ENCODE measurements around the gene PRR20G. TPM values are rescaled to one million over a fixed set of nuclear protein-coding genes. Genes with fewer than 3 reads are reported as not detected.
"Not testable (repeated sequence)": the region's sequence is repeated elsewhere in the genome, so short reads cannot be mapped to it uniquely, and the experiment has no call there.

PRR20G gene
- not detected for total RNA-seq
- long read RNA-seq, result 0 reads

- DNase-seq (no peak), ATAC-seq (ENCODE audit: poor library complexity) (no peak)
These were observed at the start of gene PRR20G for GRCh38 chr3:127287840-127288239. TSS of gene PRR20G (minus strand) at chr3:127288046. CDS start at chr3:127287365, 681 bp downstream.

GRCh38 chr3:127337001-127337400 lies 49.2 kb upstream of the PRR20G start:
- no peak for ATAC-seq (ENCODE audit: poor library complexity)
- intact Hi-C loops (cut with DNase I), result no loop called here

More at GRCh38 chr3:127287840-127288239, at the start of gene PRR20G:
- intact Hi-C loops (cut with DNase I), result no loop called here

GRCh38 chr3:127336101-127336500 lies 48.3 kb upstream of the PRR20G start:
- ATAC-seq (ENCODE audit: poor library complexity), result no peak
- no peak for DNase-seq
- intact Hi-C loops (cut with DNase I), result no loop called here

More at GRCh38 chr3:127337001-127337400, 49.2 kb upstream of the PRR20G start:
- DNase-seq, result no peak

- no peak for ATAC-seq (ENCODE audit: poor library complexity)
- no peak for DNase-seq
- intact Hi-C loops (cut with DNase I), result no loop called here
These were observed 42.5 kb upstream of the PRR20G start for GRCh38 chr3:127330385-127330784.

- ATAC-seq (ENCODE audit: poor library complexity) (no peak), DNase-seq (no peak)
- intact Hi-C loops (cut with DNase I), result no loop called here
These were observed 41.9 kb upstream of the PRR20G start for GRCh38 chr3:127329631-127330285.

- intact Hi-C loops (cut with DNase I), result no loop called here
- DNase-seq (no peak), ATAC-seq (ENCODE audit: poor library complexity) (no peak)
These were observed 40.6 kb upstream of the PRR20G start for GRCh38 chr3:127328421-127328820.

GRCh38 chr3:127326341-127326740 lies 38.5 kb upstream of the PRR20G start:
- DNase-seq (no peak), ATAC-seq (ENCODE audit: poor library complexity) (no peak)
- intact Hi-C loops (cut with DNase I), result no loop called here

- peak; percentile 64 for DNase-seq
- no peak for ATAC-seq (ENCODE audit: poor library complexity)
- intact Hi-C loops (cut with DNase I), result no loop called here
These were observed 37.7 kb upstream of the PRR20G start for GRCh38 chr3:127325629-127325961.

- DNase-seq (no peak), ATAC-seq (ENCODE audit: poor library complexity) (no peak)
- intact Hi-C loops (cut with DNase I), result no loop called here
These were observed 37.2 kb upstream of the PRR20G start for GRCh38 chr3:127324913-127325628.

GRCh38 chr3:127324076-127324475 lies 36.2 kb upstream of the PRR20G start:
- intact Hi-C loops (cut with DNase I), result no loop called here
- ATAC-seq (ENCODE audit: poor library complexity) (no peak), DNase-seq (no peak)

- DNase-seq (no peak), ATAC-seq (ENCODE audit: poor library complexity) (peak; percentile 34)
- intact Hi-C loops (cut with DNase I), result no loop called here
These were observed 35.7 kb upstream of the PRR20G start for GRCh38 chr3:127323581-127323980.

- intact Hi-C loops (cut with DNase I), result no loop called here
- DNase-seq, result no peak
- ATAC-seq (ENCODE audit: poor library complexity), result no peak
These were observed 33.5 kb upstream of the PRR20G start for GRCh38 chr3:127321371-127321770.

- DNase-seq (no peak), ATAC-seq (ENCODE audit: poor library complexity) (no peak)
- intact Hi-C loops (cut with DNase I), result no loop called here
These were observed 32.8 kb upstream of the PRR20G start for GRCh38 chr3:127320529-127321121.

- peak; percentile 93 for ATAC-seq (ENCODE audit: poor library complexity)
- intact Hi-C loops (cut with DNase I), result no loop called here
- DNase-seq, result no peak
These were observed 28.8 kb upstream of the PRR20G start for GRCh38 chr3:127316685-127317084.

- no peak for DNase-seq
- intact Hi-C loops (cut with DNase I), result no loop called here
- ATAC-seq (ENCODE audit: poor library complexity), result no peak
These were observed 25.0 kb upstream of the PRR20G start for GRCh38 chr3:127312818-127313217.

- DNase-seq; ATAC-seq (ENCODE audit: poor library complexity); intact Hi-C loops (cut with DNase I): not testable (repeated sequence)
These were observed 21.0 kb upstream of the PRR20G start for GRCh38 chr3:127308821-127309220.

- DNase-seq (no peak), ATAC-seq (ENCODE audit: poor library complexity) (peak; percentile 29)
- intact Hi-C loops (cut with DNase I), result no loop called here
These were observed 20.1 kb upstream of the PRR20G start for GRCh38 chr3:127307916-127308315.

GRCh38 chr3:127307112-127307835 lies 19.4 kb upstream of the PRR20G start:
- intact Hi-C loops (cut with DNase I), result no loop called here
- peak; percentile 61 for ATAC-seq (ENCODE audit: poor library complexity)
- DNase-seq, result no peak

GRCh38 chr3:127306361-127307111 lies 18.7 kb upstream of the PRR20G start:
- DNase-seq (no peak), ATAC-seq (ENCODE audit: poor library complexity) (no peak)
- intact Hi-C loops (cut with DNase I), result no loop called here
